Left renal cortex interstitium (tissue), 4 donors: ENCODE measurements around the gene FDPS. TPM values are rescaled to one million over a fixed set of nuclear protein-coding genes. Genes with fewer than 3 reads are reported as not detected.
"Not testable (repeated sequence)": the region's sequence is repeated elsewhere in the genome, so short reads cannot be mapped to it uniquely, and the experiment has no call there.

Source experiments
- DNase-seq, 4 donors: peaks; one replicate each; pipeline ENCODE4 v3.0.0-alpha.2; 2013; ENCODE audit warnings: low read depth in 4 of 4, low spot score in 2 of 4, missing footprints in 1 of 4
- polyA plus RNA-seq, 4 donors: library from polyadenylated mRNA; unstranded; fragments of 120-200 nt; gene quantifications; one replicate each; pipeline ENCODE4 v1.2.1, GENCODE V29; 2013; ENCODE audit not compliant: insufficient read length in 4 of 4

Gene FDPS
- polyA plus RNA-seq, 4 donors: 175 to 189 (median 181) TPM

DNA sequence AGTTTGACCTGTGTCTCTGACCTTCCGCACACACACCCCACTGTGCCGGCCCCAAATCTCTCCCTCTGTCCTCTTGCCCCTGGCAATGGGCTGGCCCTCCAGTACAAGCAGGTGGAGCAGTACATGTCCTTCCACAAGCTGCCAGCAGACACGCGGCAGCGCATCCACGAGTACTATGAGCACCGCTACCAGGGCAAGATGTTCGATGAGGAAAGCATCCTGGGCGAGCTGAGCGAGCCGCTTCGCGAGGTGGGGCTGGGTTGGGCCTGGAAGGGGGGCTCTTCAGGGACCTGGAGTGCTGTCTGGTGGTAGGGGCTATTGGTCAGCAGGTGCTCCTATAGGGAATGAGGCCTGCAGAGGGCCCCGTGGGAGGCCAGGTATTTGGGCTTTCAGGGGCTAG lies 23.6 kb upstream of the FDPS start:
- no peak for DNase-seq

DNA sequence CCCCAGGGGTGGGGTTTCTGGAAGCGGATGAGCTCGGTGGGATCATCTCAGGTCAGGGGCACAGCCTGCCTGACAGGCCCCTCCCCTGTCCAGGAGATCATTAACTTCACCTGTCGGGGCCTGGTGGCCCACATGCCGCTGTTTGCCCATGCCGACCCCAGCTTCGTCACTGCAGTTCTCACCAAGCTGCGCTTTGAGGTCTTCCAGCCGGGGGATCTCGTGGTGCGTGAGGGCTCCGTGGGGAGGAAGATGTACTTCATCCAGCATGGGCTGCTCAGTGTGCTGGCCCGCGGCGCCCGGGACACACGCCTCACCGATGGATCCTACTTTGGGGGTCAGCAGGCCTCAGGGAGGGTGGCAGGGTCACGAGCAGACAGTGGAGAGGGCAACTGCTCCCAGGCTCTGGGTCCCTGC lies 23.0 kb upstream of the FDPS start:
- no peak for DNase-seq

DNA sequence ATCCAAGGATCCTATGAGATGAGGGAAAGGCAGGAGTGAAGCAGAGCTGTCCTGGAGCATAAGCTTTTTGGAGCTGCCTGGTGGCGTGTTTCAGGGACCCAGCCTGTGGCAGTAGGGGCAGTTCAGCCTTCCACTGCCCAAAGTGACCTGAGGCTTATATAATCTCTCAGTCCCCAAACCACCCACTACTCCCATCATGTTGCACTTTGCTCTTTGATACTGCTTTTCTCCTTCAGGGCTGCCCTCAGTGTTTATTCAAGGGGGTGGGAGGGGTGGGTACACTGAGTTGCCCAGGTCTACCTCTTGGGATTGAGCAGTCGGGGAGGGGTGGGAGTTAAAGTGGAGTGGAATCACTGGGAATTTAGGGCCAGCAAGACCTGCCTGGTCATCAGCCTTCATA lies 22.1 kb upstream of the FDPS start:
- no peak for DNase-seq

- no peak for DNase-seq
Measured at GRCh38 chr1:155287987-155288543, 20.6 kb upstream of the FDPS start.

- not testable (repeated sequence) for DNase-seq
Measured at GRCh38 chr1:155291006-155291405, 17.7 kb upstream of the FDPS start.

DNA sequence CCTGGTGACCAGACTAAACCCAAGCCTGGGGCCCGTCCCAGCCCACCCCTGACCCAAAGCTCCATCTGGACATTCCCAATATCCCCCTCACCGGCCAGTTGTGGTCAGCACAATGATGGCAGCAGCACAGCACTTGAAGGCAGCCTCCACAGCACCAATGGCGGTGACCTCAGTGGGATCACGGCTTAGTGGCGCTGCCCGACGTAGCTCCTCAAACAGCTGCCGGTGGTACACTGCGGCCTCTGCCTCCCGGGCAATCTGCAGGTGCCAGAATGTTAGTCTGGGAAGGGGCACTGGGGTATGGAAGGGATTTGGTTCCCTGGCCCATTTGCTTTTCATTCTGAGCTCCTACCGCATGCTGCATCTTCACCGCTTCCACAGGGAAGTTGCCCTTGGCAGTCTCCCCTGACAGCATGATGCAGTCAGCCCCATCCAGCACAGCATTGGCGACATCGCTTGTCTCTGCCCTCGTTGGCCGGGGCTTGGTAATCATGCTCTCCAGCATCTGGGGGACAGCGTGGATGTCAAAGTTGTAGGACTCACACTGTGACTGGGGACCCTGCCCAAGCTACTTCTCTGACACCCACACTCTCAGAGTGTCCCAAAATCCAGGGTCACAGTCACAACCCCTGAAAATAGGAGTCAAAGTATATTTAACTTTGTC lies 15.4 kb upstream of the FDPS start:
- no peak for DNase-seq

DNA sequence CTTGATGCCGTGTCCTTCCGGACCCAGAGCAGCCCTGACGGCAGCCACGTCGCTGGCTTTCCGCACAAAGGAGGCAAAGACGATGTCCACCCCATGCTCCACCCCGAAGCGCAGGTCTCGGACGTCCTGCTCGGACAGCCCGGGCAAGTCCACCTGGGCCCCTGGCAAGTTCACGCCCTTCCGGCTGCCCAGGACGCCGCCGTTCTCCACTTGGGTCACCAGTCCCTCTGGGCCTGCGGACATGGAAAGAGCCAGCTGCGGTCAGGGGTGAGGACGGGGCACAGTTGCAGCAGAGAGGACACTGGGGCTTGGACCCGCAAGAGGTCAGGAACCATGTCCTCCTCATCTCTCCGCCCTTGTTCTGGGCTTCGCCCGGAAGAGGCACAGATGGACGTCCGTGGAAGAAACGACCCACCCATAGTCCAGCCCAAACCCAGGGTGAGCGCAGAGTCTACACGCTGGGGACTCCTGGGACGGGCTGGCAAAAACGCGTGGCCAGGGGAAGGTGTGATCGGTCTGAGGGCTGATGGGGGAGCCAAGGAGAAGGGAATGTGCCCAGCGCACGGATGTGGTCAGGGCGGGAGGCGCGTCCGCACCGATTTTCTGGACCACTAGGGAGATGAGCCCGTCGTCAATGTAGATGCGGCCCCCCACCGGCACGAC lies 14.0 kb upstream of the FDPS start:
- DNase-seq: no peak

- DNase-seq: no peak
Measured at GRCh38 chr1:155295183-155295941, 13.3 kb upstream of the FDPS start.

- DNase-seq: no peak
Measured at GRCh38 chr1:155295942-155296267, 12.8 kb upstream of the FDPS start.

DNA sequence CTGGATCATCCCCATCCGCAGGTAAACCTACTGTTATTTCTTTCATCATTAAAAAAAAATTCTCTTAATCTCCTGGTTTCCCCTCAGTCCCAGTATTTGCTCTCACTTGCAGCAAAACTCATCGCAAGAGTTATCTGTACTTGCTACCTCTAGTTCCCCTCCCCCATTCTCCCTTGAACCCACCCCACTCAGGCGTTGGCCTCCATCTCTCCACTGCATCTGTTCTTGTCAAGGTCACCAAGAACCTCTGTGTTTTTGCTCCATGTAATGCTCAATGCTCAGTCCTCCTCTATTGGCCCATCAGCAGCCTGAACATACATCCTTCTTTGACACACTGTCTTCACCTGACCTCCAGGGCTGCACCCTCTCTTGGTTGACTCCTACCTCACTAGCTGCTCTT lies 12.0 kb upstream of the FDPS start:
- DNase-seq: no peak

GRCh38 chr1:155297384-155297783 lies 11.3 kb upstream of the FDPS start:
- no peak for DNase-seq

DNA sequence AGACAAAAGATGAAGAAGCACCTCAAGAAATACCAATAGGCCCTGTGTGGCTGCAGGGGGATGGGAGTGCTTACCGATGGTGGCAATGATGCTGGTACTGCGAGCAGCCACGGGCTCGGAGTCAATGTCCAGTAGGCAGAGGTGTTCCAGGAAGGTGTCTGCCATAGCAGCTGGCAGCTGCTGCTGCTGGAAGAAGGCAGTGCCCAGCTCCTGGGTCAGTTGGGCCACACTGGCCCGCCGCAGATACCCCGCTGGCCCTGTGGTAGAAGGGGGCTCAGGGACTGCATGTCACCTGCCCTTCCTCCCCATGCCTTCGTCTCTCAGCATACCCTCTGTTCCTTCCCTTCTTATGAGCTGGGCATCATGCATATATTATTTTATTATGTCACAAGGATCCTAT lies 8.6 kb upstream of the FDPS start:
- DNase-seq: no peak

DNA sequence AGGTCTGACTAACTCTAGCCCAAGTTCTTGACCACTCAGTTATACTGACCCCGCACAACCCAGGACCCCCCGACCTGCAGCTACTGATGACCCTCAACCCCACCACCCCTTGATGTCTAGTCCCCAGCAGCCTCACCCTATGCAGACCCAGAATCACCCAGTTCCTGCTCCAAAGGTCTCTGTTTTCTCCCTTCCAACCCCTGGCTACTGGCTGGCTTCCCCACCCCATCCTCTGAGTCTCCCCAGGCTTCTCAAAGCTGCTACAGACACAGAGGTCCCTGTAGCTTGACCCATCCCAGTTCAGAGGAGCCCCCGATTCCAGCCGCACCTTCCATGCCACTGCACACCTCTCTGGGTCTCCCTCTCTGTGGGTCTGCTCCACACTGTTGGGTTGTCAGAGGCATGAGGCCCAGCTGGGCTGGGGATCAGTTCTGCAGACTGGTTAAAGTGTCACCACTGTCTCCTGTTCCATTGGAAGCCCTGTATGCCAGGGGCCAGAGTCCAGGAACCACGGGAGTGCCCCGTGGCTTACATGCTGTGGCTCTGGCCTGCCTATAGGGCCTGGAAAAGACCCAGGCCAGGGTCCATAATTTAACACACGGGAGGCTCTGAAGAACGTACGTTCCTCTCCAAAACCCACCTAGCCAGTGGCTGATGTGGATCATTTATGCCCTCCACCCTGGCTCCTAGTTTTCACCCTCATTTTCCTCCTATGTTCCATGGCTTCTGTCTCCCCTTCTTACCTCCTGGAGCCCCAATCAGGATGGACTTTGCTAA lies 7.9 kb upstream of the FDPS start:
- DNase-seq: no peak

DNA sequence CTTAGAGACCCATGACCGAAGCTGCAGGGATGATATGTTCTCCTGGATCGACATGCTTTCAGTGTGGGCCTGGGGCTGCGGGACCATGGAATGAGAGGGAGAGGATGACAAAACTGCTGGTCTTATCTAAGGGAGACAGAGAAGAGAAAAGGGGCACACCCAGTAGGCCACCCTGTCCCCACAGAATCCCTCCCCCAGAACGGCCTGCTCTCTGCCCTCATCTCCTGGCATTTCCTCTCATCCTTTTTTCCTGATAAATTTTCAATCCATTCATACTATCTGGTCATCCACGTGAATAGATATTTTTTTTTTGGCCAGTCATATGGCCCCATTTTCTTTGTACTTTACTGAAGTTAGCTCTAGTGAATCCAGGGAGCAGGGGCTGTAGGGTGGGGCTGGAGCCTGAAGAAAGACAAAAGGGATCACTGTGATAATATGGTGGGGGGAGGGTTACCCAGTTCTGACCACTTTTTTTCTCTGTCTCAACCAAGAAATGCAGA lies 7.3 kb upstream of the FDPS start, which contains the start of gene PKLR:
TSS of gene PKLR (minus strand) at position 97 of the 500 bp plus-strand sequence. CDS start at position 54, 43 bp downstream.
- no peak for DNase-seq

GRCh38 chr1:155304558-155305063 lies 4.1 kb upstream of the FDPS start:
- DNase-seq: no peak

DNA sequence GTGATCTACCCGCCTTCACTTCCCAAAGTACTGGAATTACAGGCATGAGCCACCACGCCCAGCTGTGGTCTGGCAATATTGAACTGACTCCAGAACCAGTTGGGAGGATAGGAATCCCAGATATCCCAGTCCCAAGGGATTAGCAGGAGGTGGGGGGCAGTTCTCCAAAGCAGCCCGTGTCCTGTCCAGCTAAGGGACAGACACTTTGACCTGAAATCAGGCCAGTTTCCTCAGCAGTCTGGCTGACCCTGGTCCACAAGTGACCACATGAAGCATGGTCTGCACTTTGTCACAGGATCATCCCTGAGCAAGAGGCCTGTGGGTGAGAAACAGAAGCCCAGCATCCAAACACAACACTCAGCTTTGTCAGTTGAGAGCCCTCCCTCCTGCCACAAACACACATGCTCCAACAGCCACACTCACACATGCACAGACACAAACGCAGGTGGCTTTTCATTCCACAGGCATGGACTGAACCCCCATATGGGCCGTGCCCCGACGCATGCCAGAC lies 2.7 kb upstream of the FDPS start:
- DNase-seq: no peak

DNA sequence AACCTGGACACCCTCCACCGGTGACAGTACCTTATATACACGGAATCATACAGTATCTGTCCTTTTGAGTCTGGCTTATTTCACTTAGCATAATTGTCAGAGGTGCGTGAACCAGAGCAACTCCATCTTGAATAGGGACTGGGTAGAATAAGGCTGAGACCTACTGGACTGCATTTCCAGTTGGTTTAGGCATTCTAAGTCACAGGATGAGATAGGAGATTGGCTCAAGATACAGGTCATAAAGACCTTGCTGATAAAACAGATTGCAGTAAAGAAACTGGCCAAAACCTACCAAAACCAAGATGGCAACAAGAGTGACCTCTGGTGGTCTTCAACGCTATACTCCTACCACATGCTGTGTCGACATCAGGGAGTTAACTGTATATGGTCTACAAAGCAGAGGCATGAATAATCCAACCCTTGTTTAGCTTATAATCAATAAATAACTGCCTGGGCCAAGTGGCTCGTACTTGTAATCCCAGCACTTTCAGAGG lies 1.4 kb upstream of the FDPS start:
- no peak for DNase-seq

DNA sequence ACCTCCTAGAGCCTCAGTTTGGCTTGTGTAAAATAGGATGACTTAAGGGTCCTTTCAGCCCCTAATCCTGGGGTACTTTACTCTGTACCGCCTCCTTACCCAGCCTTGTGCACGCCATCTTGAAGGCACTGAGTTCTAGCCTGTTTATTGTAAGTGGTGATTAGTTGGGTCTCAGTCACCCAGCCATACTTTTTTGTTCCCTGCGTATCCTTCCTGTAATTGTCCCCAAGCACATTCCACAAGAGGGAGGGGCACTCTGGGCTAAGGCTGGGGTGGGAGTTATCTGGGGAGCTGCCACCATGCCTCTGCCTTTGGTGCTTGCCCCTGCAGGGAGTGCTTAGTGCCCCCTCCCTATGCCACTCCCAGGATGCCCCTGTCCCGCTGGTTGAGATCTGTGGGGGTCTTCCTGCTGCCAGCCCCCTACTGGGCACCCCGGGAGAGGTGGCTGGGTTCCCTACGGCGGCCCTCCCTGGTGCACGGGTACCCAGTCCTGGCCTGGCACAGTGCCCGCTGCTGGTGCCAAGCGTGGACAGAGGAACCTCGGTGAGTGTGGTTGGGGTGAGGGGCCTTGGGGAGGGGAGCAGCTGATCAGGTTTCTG lies 856 bp downstream of the FDPS start:
- DNase-seq: no peak

- no peak for DNase-seq
Measured at GRCh38 chr1:155313261-155313660, 4.6 kb downstream of the FDPS start.

DNA sequence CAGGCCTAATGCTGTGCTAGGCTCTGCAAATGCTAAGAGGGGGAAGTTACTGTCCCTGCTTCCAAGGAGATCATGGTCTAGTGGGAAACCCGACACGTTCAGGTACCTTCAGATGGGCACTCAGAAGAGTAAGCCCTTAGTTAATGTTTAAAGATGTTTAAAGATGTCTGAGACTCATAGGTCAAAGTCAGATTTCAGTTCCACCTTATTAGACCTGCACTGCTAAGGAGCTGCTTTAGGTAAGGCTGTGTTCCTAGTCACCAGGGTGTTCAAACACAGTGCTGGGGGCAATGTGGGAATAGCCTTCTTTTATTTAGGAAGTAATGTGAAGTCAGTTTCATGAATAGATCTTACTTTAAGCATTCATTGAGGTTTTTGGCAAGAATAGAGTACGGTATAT lies 8.3 kb downstream of the FDPS start:
- no peak for DNase-seq
